Stimulated activated CD8-positive, alpha-beta memory T cell treated with anti-CD3 and anti-CD28 coated beads, Interleukin-4, amount 100 ng/mL, for 48 hours (primary cell): ENCODE results near the gene KIAA0513.
"Not testable (repeated sequence)": the region's sequence is repeated elsewhere in the genome, so short reads cannot be mapped to it uniquely, and the experiment has no call there.

ENCODE experiments used
- DNase-seq: peaks from one replicate; pipeline ENCODE4 v3.0.0-alpha.2; 2020

Gene KIAA0513

GRCh38 chr16:85051683-85052082 lies 24.1 kb downstream of the KIAA0513 start:
- no peak for DNase-seq

DNA sequence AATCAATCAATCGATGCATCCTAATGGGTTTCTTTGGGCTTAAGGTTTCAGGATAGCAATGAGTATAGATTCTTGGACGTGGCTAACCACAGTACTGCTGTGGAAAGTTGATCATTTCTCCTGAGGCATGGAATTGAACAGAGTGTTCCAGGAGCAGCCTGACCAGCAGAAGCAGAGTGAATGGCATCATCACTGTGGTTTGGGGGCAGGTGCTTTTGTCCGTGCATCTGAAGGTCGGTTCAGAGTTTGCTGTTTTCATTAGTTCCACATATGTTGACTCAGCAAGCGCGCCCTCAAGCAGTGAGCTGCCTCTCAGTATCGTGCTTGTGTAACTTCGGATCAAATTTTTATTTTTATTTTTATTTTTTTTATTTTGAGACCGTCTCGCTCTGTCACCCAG lies 24.9 kb downstream of the KIAA0513 start:
- DNase-seq: no peak

GRCh38 chr16:85054321-85054720 lies 26.7 kb downstream of the KIAA0513 start:
- DNase-seq: not testable (repeated sequence)

- DNase-seq: no peak
These were observed 27.4 kb downstream of the KIAA0513 start for GRCh38 chr16:85054948-85055492.

DNA sequence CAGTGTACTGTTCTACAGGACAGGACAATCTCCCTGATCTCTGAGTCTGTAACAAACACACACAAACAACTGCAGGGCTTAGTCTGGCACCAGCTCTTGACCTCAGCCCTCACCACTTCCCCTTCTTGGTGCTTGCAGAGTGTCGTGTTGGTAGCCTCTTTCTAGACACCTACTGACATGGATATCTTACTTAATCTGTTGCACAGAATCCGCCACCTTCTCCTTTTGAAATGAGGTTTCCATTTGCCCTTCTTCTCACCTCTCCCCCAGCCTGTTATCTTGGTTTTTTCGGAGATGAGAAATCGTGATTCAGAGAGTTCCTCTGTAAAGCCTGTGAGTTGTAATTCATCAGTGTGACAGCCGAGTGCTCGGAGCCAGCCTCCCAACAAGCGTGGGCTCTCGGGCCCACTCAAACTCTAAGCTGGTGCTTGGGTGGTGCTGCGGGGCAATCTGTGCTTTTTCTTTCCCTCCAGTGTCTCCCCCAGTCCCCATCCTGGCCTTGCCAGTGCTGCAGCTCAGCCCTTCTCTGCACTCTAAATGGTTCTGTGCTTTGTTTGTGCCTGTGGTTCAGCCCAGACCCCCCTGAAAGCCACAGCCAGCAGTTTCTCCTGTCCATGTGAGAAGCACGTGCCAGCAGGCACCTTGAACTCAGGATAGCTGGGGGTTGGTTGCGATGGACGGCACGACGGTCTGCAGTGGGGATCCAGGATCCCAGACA lies 28.1 kb downstream of the KIAA0513 start:
- peak; percentile 80 for DNase-seq

GRCh38 chr16:85056211-85056748 lies 28.7 kb downstream of the KIAA0513 start:
- no peak for DNase-seq

- no peak for DNase-seq
These were observed 29.8 kb downstream of the KIAA0513 start for GRCh38 chr16:85057212-85057889.

DNA sequence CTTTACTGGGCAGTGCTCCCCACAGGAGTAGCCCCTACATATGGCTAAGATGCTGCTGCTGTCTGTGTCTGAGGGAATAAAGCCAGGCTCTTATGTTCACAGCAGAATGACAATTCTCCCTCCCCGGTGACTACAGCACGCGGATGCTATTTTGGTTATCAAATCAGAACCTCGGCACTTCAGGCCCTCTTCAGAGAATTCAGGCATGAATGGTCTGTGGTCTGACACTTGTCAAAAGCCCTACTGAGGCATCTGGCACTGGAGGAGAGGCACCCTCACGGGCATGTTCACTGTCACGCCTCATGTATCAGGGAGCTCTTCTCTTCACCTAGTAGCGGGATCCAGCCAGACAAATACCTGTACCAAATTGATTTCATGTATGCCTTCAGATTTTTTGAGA lies 30.4 kb downstream of the KIAA0513 start:
- DNase-seq: no peak

- no peak for DNase-seq
These were observed 31.3 kb downstream of the KIAA0513 start for GRCh38 chr16:85058909-85059308.

DNA sequence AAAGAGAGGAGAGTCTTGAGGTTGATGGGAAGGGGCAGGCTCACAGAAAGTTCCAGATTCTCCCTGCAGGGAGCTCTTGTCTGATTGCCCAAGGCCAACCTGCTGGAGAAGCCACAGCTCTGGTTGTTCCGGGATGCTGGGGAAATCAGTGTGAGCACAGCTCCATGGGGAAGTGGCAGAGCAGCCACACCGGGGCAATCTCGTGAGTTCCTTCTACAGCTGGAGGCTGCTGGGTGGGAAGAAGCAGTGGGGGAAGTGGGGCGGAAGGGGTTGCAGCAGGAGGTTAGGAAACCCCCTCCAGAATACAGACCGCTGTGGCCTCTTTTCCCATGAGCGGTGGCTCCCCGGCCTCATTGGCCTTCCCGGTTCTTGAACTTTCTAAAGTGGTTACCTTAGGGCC lies 34.0 kb downstream of the KIAA0513 start:
- no peak for DNase-seq

DNA sequence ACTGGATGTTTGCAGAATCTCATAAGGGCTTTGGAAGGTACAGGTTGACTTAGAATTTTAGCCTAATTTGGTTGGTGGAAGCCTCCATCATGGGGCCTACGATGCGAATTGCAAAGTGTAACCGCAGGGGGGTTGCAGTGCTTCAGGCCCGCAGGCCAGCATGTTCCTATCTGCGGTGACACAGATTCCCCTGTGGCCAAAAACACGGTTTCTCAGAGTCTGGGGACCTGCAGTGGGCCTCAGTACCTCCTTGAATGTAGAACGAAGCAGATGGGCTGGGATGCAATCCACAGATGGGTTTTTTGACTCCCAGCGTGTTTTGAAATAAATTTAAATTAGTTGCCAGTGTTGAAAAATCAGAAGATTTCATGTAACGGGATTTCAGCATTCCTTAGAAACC lies 34.7 kb downstream of the KIAA0513 start:
- no peak for DNase-seq

DNA sequence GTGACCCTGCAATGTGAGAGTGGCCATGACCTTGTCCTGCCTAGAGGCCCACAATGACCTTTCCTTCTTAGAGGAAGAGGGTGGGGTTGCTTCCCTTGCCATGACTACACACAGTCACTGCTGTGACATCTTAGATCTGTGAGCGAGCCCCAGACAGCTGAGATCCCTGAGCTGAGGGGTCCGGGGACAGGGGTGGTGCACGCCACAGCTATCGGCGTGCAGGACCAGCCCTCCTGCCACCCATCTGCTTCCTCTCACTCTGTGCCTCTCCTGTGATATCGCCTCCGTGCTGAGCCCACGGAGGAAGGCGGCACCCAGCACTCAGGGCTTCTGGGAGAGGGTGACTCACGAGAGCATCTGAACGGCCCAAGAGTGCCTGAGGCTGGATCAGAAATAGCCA lies 35.2 kb downstream of the KIAA0513 start:
- no peak for DNase-seq

DNA sequence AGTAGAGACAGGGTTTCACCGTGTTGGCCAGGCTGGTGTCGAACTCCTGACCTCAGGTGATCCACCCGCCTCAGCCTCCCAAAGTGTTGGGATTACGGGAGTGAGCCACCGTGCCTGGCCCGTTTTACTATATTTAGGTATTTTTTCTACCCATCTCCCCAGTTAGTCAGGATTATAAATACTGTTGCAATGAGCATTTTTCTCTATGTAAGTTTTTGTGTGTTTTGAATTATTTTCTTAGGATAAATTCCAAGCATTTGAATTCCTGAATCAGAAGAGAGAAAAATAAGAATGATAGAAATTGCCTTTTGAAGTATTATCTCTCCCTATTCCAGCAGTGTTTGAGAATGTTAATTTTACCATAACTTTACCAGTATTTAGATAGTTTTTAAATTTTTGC lies 36.6 kb downstream of the KIAA0513 start:
- DNase-seq: no peak

DNA sequence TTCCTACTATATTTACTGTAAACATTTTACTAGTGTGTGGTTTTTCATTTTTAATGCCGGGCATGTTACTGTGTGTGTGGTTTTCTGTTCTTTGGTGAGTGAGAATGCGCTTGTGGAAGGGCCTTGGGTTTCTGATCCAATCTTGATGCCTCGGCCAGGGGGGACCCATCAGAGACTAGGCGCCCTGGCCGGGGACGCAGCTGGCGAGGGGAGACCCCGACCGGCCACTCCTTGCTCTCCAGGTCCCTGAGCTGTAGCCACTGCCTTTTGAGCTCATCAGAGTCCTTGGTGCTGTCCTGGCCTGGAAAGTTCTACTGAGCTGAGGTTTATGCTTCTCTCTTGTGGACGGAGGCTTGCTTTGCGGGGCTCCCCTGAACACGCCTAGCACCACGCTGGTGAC lies 37.5 kb downstream of the KIAA0513 start:
- no peak for DNase-seq

DNA sequence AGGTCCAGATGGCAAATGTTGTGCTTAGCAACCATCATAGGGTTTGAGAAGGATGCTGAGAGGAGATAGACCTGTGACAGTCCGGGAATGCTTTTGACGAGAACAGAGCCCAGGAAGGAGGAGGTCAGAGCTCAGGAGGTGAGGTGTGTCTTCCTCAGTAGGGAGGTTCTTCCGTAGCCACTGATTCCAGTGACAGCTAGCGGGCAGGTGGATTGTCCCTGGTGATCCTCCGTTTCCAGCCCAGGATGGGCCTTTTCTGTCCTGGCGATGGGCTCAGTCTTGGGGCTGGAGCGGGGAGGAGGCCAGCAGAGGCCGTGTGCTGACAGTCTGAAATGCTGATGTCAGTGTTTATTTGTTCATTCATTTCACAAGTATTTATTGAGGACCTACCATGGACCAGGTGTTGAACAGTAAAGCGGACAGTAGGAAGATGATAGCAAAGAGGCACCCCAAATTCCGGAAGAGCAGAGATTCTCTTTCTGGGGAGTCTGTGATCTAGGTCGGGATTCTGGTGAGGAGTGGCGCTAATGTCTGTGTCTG lies 38.8 kb downstream of the KIAA0513 start:
- no peak for DNase-seq

DNA sequence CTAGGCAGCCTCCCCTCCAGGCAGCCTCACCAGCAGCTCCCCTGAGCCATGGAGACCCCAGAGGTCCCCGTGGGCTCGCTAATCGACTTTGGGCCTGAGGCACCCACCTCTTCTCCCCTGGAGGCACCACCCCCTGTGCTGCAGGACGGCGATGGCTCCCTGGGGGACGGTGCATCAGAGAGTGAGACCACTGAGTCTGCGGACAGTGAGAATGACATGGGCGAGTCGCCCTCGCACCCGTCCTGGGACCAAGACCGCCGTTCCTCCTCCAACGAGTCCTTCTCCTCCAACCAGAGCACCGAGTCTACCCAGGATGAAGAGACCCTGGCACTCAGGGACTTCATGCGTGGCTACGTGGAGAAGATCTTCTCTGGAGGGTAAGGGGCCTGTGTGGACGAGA lies 39.4 kb downstream of the KIAA0513 start:
- DNase-seq: no peak

DNA sequence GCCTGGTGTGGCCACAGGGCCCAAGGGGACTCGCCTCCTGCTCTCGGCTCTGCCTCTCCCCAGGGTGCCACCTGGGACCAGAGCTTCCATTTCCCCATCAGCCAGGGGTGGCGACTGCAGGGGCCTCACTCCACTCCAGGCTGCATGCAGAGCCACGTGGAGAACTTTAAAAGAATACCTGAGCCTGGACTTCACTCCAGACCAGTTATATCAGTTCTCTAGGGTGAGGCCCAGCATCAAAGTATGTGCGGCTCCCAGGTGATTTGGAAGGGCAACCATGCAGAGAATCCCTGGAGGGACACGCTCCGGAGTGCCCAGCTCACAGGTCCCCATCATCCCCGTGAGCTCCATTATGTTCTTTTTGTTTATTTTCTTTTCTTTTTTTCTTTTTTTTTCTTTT lies 39.8 kb downstream of the KIAA0513 start:
- DNase-seq: no peak

DNA sequence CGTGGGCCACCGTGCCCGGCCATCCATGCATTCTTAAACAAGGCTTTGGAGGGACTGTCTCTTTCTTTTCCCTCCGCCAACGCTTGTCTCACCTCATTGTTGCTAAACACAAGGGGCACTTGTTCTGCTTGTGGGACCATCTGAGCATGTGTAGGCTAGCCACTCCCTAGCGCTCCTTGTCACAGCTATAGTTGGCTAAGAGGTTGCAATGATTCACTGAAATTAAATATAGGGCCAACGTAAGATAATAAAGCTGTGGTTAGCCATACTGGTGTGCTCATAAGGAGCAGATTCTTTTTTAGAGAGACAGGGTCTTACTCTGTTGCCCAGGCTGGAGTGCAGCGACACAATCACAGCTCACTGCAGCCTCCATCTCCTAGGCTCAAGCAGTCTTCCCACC lies 41.2 kb downstream of the KIAA0513 start:
- no peak for DNase-seq

GRCh38 chr16:85069171-85069570 lies 41.6 kb downstream of the KIAA0513 start:
- DNase-seq: no peak

GRCh38 chr16:85072076-85072860 lies 44.7 kb downstream of the KIAA0513 start:
- no peak for DNase-seq

DNA sequence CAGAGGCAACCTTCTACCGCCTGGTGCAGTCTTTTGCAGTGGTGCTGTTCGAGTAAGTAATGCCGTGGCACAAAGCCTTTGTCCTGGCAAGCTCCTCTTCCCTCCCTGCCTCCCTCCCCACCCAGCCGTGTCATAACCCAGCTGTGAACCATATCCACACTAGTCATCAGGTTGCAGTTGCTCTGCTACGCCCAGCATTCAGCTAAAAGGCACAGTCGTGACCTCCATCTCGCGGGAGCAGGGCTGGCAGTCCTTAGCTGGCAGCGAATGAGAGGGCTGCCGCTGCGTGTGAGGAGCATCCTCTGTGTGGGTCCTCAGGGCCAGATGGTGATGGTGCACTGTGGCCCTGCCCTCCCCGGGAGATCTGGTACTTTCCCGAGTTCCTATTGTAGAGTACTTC lies 45.4 kb downstream of the KIAA0513 start:
- DNase-seq: no peak

- DNase-seq: no peak
These were observed 46.8 kb downstream of the KIAA0513 start for GRCh38 chr16:85074225-85074914.
